GM12891 (cell line): ENCODE data around the gene CYB561D2.

Source experiments
- PAX5 ChIP-seq: IDR thresholded peaks from 2 replicates; pipeline ENCODE4 v1.6.1; 2011; ENCODE audit warnings: low read length, moderate library complexity, mild to moderate bottlenecking; ENCODE audit not compliant: insufficient read depth, severe bottlenecking
- POLR2A ChIP-seq: IDR thresholded peaks from 2 replicates; pipeline ENCODE4 v1.6.1; 2011; ENCODE audit warnings: low read depth, low read length, control low read depth
- POLR2AphosphoS5 ChIP-seq: IDR thresholded peaks from 2 replicates; pipeline ENCODE4 v1.6.1; 2011; ENCODE audit warnings: low read depth, low read length, control low read depth
- SPI1 ChIP-seq: IDR thresholded peaks from 2 replicates; pipeline ENCODE4 v1.6.1; 2011; ENCODE audit warnings: low read depth, low read length, control low read depth

DNA sequence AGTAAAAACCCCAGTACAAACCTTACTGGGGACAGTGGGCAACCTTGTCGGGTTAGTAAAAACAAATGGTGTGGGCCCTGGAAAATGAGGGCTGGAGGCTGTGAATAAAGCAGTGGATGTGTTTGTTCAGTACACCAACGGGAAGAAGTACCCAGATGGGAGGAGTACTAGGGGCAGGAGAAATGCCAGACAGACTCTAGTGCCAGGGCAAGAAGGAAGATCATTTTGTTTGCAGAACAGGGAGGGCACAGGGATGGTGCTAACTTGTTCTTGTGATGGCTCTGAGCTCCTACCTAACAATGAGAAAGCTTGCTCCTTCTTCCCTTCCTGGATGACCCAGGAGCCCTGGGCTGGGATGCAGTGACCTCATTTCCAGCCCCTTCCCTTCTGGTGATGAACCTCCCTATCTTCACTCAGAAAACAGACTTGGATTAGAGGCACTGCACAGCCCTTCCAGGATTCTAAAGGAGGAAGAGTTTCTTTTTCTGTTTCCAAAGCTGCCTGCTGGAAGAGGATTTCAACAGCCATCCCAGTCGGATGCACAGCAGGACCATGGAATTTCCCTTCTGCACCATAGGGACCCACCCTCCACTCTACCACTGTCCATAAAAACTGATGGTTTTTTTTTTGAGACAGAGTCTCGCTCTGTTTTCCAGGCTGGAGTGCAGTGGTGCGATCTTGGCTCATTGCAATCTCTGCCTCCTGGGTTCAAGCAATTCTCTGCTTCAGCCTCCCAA is 16.2 kb upstream of the CYB561D2 start:
- TF ChIP-seq POLR2AphosphoS5 (no peak), SPI1 (no peak), PAX5 (no peak), POLR2A (no peak)
